Mesendoderm (in vitro differentiated cells): Measurements from ENCODE around the gene ADGRV1.

Source experiments
- DNase-seq: peaks from one replicate; pipeline ENCODE4 v3.0.0; 2013
- H2AK5ac ChIP-seq: 2 replicates; pipeline ENCODE4 v1.6.1; 2013; ENCODE audit warnings: low read length, inconsistent platforms
- H2BK120ac ChIP-seq: 2 replicates; pipeline ENCODE4 v1.6.1; 2013; ENCODE audit warnings: low read depth, mild to moderate bottlenecking, low read length, moderate library complexity, mixed read lengths
- H2BK15ac ChIP-seq: replicated peaks from 2 replicates; pipeline ENCODE4 v1.6.1; 2013; ENCODE audit warnings: low read depth, mild to moderate bottlenecking, moderate library complexity
- H2BK5ac ChIP-seq: 2 replicates; pipeline ENCODE4 v1.6.1; 2013; ENCODE audit warnings: low read length, inconsistent platforms
- H3K18ac ChIP-seq: 2 replicates; pipeline ENCODE4 v1.6.1; 2013; ENCODE audit warnings: mild to moderate bottlenecking, low read length, mixed read lengths
- H3K23ac ChIP-seq: one replicate; pipeline ENCODE4 v1.6.1; 2013; ENCODE audit warnings: low read length
- H3K27ac ChIP-seq: 2 replicates; pipeline ENCODE4 v1.5.1; 2013; ENCODE audit warnings: low read depth, mild to moderate bottlenecking, inconsistent platforms, low read length, moderate library complexity
- H3K27me3 ChIP-seq: 2 replicates; pipeline ENCODE4 v1.6.1; 2013; ENCODE audit warnings: low read length, control low read depth, mild to moderate bottlenecking, inconsistent platforms; ENCODE audit not compliant: insufficient read depth, poor library complexity
- H3K36me3 ChIP-seq: 2 replicates; pipeline ENCODE4 v1.6.1; 2013; ENCODE audit warnings: low read length, inconsistent platforms; ENCODE audit not compliant: control insufficient read depth, insufficient read depth
- H3K4ac ChIP-seq: one replicate; pipeline ENCODE4 v1.6.1; 2013; ENCODE audit warnings: low read depth, mild to moderate bottlenecking, low read length, moderate library complexity
- H3K4me1 ChIP-seq: 2 replicates; pipeline ENCODE4 v1.6.1; 2013; ENCODE audit warnings: low read depth, low read length, inconsistent platforms; ENCODE audit not compliant: control insufficient read depth
- H3K4me2 ChIP-seq: 2 replicates; pipeline ENCODE4 v1.6.1; 2013; ENCODE audit warnings: low read length
- H3K4me3 ChIP-seq: 2 replicates; pipeline ENCODE4 v1.5.1; 2013; ENCODE audit warnings: mild to moderate bottlenecking, low read length
- H3K56ac ChIP-seq: one replicate; pipeline ENCODE4 v1.6.1; 2013; ENCODE audit warnings: low read length
- H3K79me1 ChIP-seq: 2 replicates; pipeline ENCODE4 v1.6.1; 2013; ENCODE audit warnings: low read length, inconsistent platforms
- H3K79me2 ChIP-seq: 2 replicates; pipeline ENCODE4 v1.6.1; 2013; ENCODE audit warnings: mild to moderate bottlenecking, low read length; ENCODE audit not compliant: control insufficient read depth, insufficient read depth
- H3K9ac ChIP-seq: 2 replicates; pipeline ENCODE4 v1.6.1; 2013; ENCODE audit warnings: low read length, inconsistent platforms
- H4K5ac ChIP-seq: one replicate; pipeline ENCODE4 v1.6.1; 2013; ENCODE audit warnings: low read length
- H4K8ac ChIP-seq: one replicate; pipeline ENCODE4 v1.6.1; 2013; ENCODE audit warnings: low read depth, mild to moderate bottlenecking, control low read depth, low read length, moderate library complexity
- WGBS: extraction: QIAGEN DNeasy Blood & Tissue Kit; methylation state at CpG from one replicate; pipeline ENCODE4 v1.1.7; 2013; ENCODE audit warnings: low lambda C conversion rate, missing lambda C conversion rate; ENCODE audit not compliant: insufficient coverage; ENCODE audit errors: extremely low coverage; 5-methylcytosine and 5-hydroxymethylcytosine counted together

ADGRV1 gene

GRCh38 chr5:91130759-91131158 lies 572.2 kb downstream of the ADGRV1 start:
- Histone ChIP-seq H4K5ac (no peak overlapping the region), H3K4me3 (no peak overlapping the region), H3K4ac (no peak overlapping the region), H2BK120ac (no peak overlapping the region), H3K27me3 (no peaks in the 10 kb centered on the region), H3K9ac (no peak overlapping the region), H3K4me2 (no peak overlapping the region), H3K23ac (no peak overlapping the region), H3K27ac (no peak overlapping the region), H3K4me1 (peaks cover 4% of the 10 kb centered on the region), H4K8ac (no peak overlapping the region), H3K79me2 (no peaks in the 10 kb centered on the region), H3K36me3 (no peaks in the 10 kb centered on the region), H2BK15ac (no peak overlapping the region), H3K18ac (no peak overlapping the region), H2AK5ac (no peak overlapping the region), H2BK5ac (no peak overlapping the region), H3K79me1 (no peaks in the 10 kb centered on the region), H3K56ac (no peak overlapping the region)
- no peak for DNase-seq
- WGBS: no CpG with 5 or more reads among the region's 3 CpGs

GRCh38 chr5:91132550-91132949 lies 574.0 kb downstream of the ADGRV1 start:
- no peak overlapping the region for H2BK5ac ChIP-seq
- DNase-seq: no peak
- H3K18ac ChIP-seq: no peak overlapping the region
- no peak overlapping the region for H3K27ac ChIP-seq
- H3K9ac ChIP-seq: no peak overlapping the region
- no peak overlapping the region for H4K8ac ChIP-seq
- H3K79me2 ChIP-seq: no peaks in the 10 kb centered on the region
- H3K36me3 ChIP-seq: no peaks in the 10 kb centered on the region
- H3K4ac ChIP-seq: no peak overlapping the region
- no peak overlapping the region for H2BK120ac ChIP-seq
- H3K27me3 ChIP-seq: no peaks in the 10 kb centered on the region
- no peak overlapping the region for H2BK15ac ChIP-seq
- H2AK5ac ChIP-seq: no peak overlapping the region
- no CpG with 5 or more reads among the region's 2 CpGs for WGBS
- no peak overlapping the region for H4K5ac ChIP-seq
- H3K4me3 ChIP-seq: no peak overlapping the region
- no peak overlapping the region for H3K56ac ChIP-seq
- H3K23ac ChIP-seq: no peak overlapping the region
- H3K79me1 ChIP-seq: no peaks in the 10 kb centered on the region
- no peak overlapping the region for H3K4me2 ChIP-seq
- H3K4me1 ChIP-seq: peaks cover 6% of the 10 kb centered on the region

GRCh38 chr5:91133183-91133582 lies 574.6 kb downstream of the ADGRV1 start:
- peaks cover 6% of the 10 kb centered on the region for H3K4me1 ChIP-seq
- no peak overlapping the region for H3K4me2 ChIP-seq
- DNase-seq: no peak
- H3K36me3 ChIP-seq: no peaks in the 10 kb centered on the region
- no peak overlapping the region for H3K4me3 ChIP-seq
- H2AK5ac ChIP-seq: peak overlapping the region; percentile 65
- H4K5ac ChIP-seq: no peak overlapping the region
- H3K79me1 ChIP-seq: no peaks in the 10 kb centered on the region
- no peaks in the 10 kb centered on the region for H3K79me2 ChIP-seq
- peak overlapping the region; percentile 39 for H3K18ac ChIP-seq
- no peak overlapping the region for H3K23ac ChIP-seq
- no peak overlapping the region for H3K56ac ChIP-seq
- H3K4ac ChIP-seq: no peak overlapping the region
- peak overlapping the region; percentile 38 for H2BK120ac ChIP-seq
- no peak overlapping the region for H4K8ac ChIP-seq
- no peak overlapping the region for H3K9ac ChIP-seq
- no peak overlapping the region for H2BK15ac ChIP-seq
- no peak overlapping the region for H2BK5ac ChIP-seq
- no peak overlapping the region for H3K27ac ChIP-seq
- no peaks in the 10 kb centered on the region for H3K27me3 ChIP-seq

- no peaks in the 10 kb centered on the region for H3K36me3 ChIP-seq
- H2BK120ac ChIP-seq: no peak overlapping the region
- no peak overlapping the region for H4K8ac ChIP-seq
- H3K4me3 ChIP-seq: no peak overlapping the region
- H3K56ac ChIP-seq: peak overlapping the region; percentile 19
- no peak overlapping the region for H4K5ac ChIP-seq
- H3K23ac ChIP-seq: no peak overlapping the region
- no peaks in the 10 kb centered on the region for H3K27me3 ChIP-seq
- DNase-seq: peak; percentile 79
- H3K27ac ChIP-seq: no peak overlapping the region
- no peak overlapping the region for H3K9ac ChIP-seq
- peaks cover 9% of the 10 kb centered on the region for H3K4me1 ChIP-seq
- H3K4ac ChIP-seq: peak overlapping the region; percentile 21
- no peaks in the 10 kb centered on the region for H3K79me2 ChIP-seq
- WGBS: no CpG with 5 or more reads among the region's 5 CpGs
- no peak overlapping the region for H2BK5ac ChIP-seq
- no peak overlapping the region for H3K18ac ChIP-seq
- no peak overlapping the region for H3K4me2 ChIP-seq
- H3K79me1 ChIP-seq: no peaks in the 10 kb centered on the region
- H2AK5ac ChIP-seq: no peak overlapping the region
- no peak overlapping the region for H2BK15ac ChIP-seq
These were observed 577.1 kb downstream of the ADGRV1 start for GRCh38 chr5:91135475-91136248.

GRCh38 chr5:91136271-91136670 lies 577.7 kb downstream of the ADGRV1 start:
- Histone ChIP-seq H3K56ac (no peak overlapping the region), H3K4me1 (peaks cover 9% of the 10 kb centered on the region), H4K5ac (no peak overlapping the region), H3K4me3 (no peak overlapping the region), H3K27ac (no peak overlapping the region), H2BK5ac (no peak overlapping the region), H3K79me1 (no peaks in the 10 kb centered on the region), H3K4me2 (no peak overlapping the region), H3K18ac (no peak overlapping the region), H3K9ac (no peak overlapping the region), H4K8ac (no peak overlapping the region), H3K27me3 (no peaks in the 10 kb centered on the region), H3K79me2 (no peaks in the 10 kb centered on the region), H2BK120ac (no peak overlapping the region), H3K23ac (no peak overlapping the region), H2AK5ac (no peak overlapping the region), H2BK15ac (no peak overlapping the region), H3K4ac (no peak overlapping the region), H3K36me3 (no peaks in the 10 kb centered on the region)
- DNase-seq: peak; percentile 31
- WGBS: no CpG with 5 or more reads among the region's 1 CpG

GRCh38 chr5:91137647-91138046 lies 579.0 kb downstream of the ADGRV1 start:
- H4K5ac ChIP-seq: no peak overlapping the region
- peak overlapping the region; percentile 21 for H2BK120ac ChIP-seq
- H3K9ac ChIP-seq: no peak overlapping the region
- H3K23ac ChIP-seq: no peak overlapping the region
- H4K8ac ChIP-seq: no peak overlapping the region
- no peaks in the 10 kb centered on the region for H3K27me3 ChIP-seq
- no peak overlapping the region for H3K4ac ChIP-seq
- no peak for DNase-seq
- no peaks in the 10 kb centered on the region for H3K36me3 ChIP-seq
- no peak overlapping the region for H2BK5ac ChIP-seq
- H2AK5ac ChIP-seq: no peak overlapping the region
- H3K27ac ChIP-seq: no peak overlapping the region
- no peak overlapping the region for H3K4me3 ChIP-seq
- H3K79me1 ChIP-seq: no peaks in the 10 kb centered on the region
- no peak overlapping the region for H2BK15ac ChIP-seq
- H3K18ac ChIP-seq: peak overlapping the region; percentile 5
- no peaks in the 10 kb centered on the region for H3K79me2 ChIP-seq
- no peak overlapping the region for H3K4me2 ChIP-seq
- no CpG with 5 or more reads among the region's 3 CpGs for WGBS
- H3K56ac ChIP-seq: no peak overlapping the region
- H3K4me1 ChIP-seq: peaks cover 9% of the 10 kb centered on the region
